Caco-2 (cell line): ENCODE results near the gene ZNF407. TPM values are rescaled to one million over a fixed set of nuclear protein-coding genes. Genes with fewer than 3 reads are reported as not detected.

Source experiments
- BruUV-seq: library from RNA; stranded (reverse); fragments of 400-500 nt; replicated peaks from 2 replicates; lab custom pipeline; 2021; lab: Mats Ljungman, UMichigan
- CTCF ChIA-PET: fragments of 300-600 bp; sonication (Branson Sonifier 250); formaldehyde crosslinking; loops from one replicate; lab custom pipeline; 2022; ENCODE audit warnings: antibody characterized with exemption; lab: Charles Lee
- POLR2A ChIA-PET: fragments of 300-600 bp; sonication (Branson Sonifier 250); formaldehyde crosslinking; loops from one replicate; lab custom pipeline; 2022; ENCODE audit warnings: antibody characterized with exemption; lab: Charles Lee
- DNase-seq, 2 experiments: peaks; one replicate each; pipeline versions ENCODE4 v3.0.0 to v3.0.0-alpha.2; 2020 to 2022
- H3K27me3 ChIP-seq: replicated peaks from 2 replicates; pipeline ENCODE4 v1.6.0; 2011; ENCODE audit warnings: low read length; ENCODE audit not compliant: control insufficient read depth, insufficient read depth
- H3K36me3 ChIP-seq: 2 replicates; pipeline ENCODE4 v1.5.1; 2011; ENCODE audit warnings: low read length; ENCODE audit not compliant: control insufficient read depth, insufficient read depth
- H3K4me1 ChIP-seq: fragments of 250-450 bp; sonication (Bioruptor Pico); 2 replicates; pipeline ENCODE4 v1.5.1; 2020; ENCODE audit warnings: mild to moderate bottlenecking
- H3K4me3 ChIP-seq: 2 replicates; pipeline ENCODE4 v1.5.1; 2011; ENCODE audit warnings: low read depth, mild to moderate bottlenecking, control low read depth, low read length
- H3K9me3 ChIP-seq: fragments of 250-450 bp; sonication (Bioruptor Pico); 2 replicates; pipeline ENCODE4 v1.5.1; 2020; ENCODE audit warnings: mild to moderate bottlenecking, moderate library complexity
- H3K27ac Mint-ChIP-seq: one replicate; pipeline ENCODE4 v1.8.0; 2022; ENCODE audit warnings: mixed read lengths; ENCODE audit not compliant: unreplicated experiment
- H3K27me3 Mint-ChIP-seq: one replicate; pipeline ENCODE4 v1.8.0; 2022; ENCODE audit warnings: mixed read lengths; ENCODE audit not compliant: insufficient read depth, unreplicated experiment
- H3K36me3 Mint-ChIP-seq: one replicate; pipeline ENCODE4 v1.8.0; 2022; ENCODE audit warnings: mild to moderate bottlenecking, mixed read lengths; ENCODE audit not compliant: insufficient read depth, unreplicated experiment
- H3K4me1 Mint-ChIP-seq: one replicate; pipeline ENCODE4 v1.8.0; 2022; ENCODE audit warnings: low read depth, mixed read lengths; ENCODE audit not compliant: unreplicated experiment
- H3K4me3 Mint-ChIP-seq: one replicate; pipeline ENCODE4 v1.8.0; 2022; ENCODE audit warnings: mild to moderate bottlenecking, moderate library complexity, mixed read lengths; ENCODE audit not compliant: unreplicated experiment
- H3K9me3 Mint-ChIP-seq: one replicate; pipeline ENCODE4 v1.8.0; 2022; ENCODE audit warnings: mixed read lengths; ENCODE audit not compliant: unreplicated experiment
- CTCF ChIP-seq, 2 experiments: fragments of 200-600 bp in 1 of 2; IDR thresholded peaks; 1 replicate in 1 of 2; 2 replicates in 1 of 2; pipeline versions ENCODE4 v1.5.1 to v1.8.0; 2011 to 2022; ENCODE audit warnings: antibody characterized with exemption in 1 of 2, control low read depth in 1 of 2, inconsistent platforms in 1 of 2, low read depth in 1 of 2, low read length in 1 of 2, mild to moderate bottlenecking in 1 of 2, moderate library complexity in 1 of 2; ENCODE audit not compliant: insufficient read depth in 1 of 2, severe bottlenecking in 1 of 2, unreplicated experiment in 1 of 2
- intact Hi-C: fragments of 100-400 bp; cut with micrococcal nuclease; formaldehyde crosslinking; loops from one replicate; pipeline ENCODE4 v1.10.0; 2022; ENCODE audit not compliant: unreplicated experiment
- total RNA-seq: library from RNA; stranded (reverse); gene quantifications from 2 replicates; pipeline ENCODE4 v1.2.3, GENCODE V29; 2022

Gene ZNF407
- total RNA-seq, 1 experiment from 2014 or later, result 4.7 TPM

GRCh38 chr18:75070235-75070624 lies 472.6 kb downstream of the ZNF407 start:
- CTCF ChIA-PET, result no interaction called here
- no peak overlapping the region for H3K4me3 Mint-ChIP-seq
- no peaks in the 10 kb centered on the region for H3K27me3 Mint-ChIP-seq
- H3K27ac Mint-ChIP-seq, result no peak overlapping the region
- no peak for DNase-seq
- no peaks in the 10 kb centered on the region for H3K9me3 ChIP-seq
- H3K4me3 ChIP-seq, result no peak overlapping the region
- H3K36me3 Mint-ChIP-seq, result no peaks in the 10 kb centered on the region
- TF ChIP-seq CTCF (IDR thresholded peaks at IDR 0.05; ENCODE audit: insufficient read depth in 1 of 2, low read depth in 1 of 2, low read length in 1 of 2, severe bottlenecking in 1 of 2, unreplicated experiment in 1 of 2), result no peak
- H3K27me3 ChIP-seq, result no peaks in the 10 kb centered on the region
- no peaks in the 10 kb centered on the region for H3K36me3 ChIP-seq
- no peaks in the 10 kb centered on the region for H3K9me3 Mint-ChIP-seq
- intact Hi-C loops, result no loop called here
- POLR2A ChIA-PET, result no interaction called here
- no TSS peak for BruUV-seq
- no peaks in the 10 kb centered on the region for H3K4me1 ChIP-seq
- peaks cover 4% of the 10 kb centered on the region for H3K4me1 Mint-ChIP-seq

DNA sequence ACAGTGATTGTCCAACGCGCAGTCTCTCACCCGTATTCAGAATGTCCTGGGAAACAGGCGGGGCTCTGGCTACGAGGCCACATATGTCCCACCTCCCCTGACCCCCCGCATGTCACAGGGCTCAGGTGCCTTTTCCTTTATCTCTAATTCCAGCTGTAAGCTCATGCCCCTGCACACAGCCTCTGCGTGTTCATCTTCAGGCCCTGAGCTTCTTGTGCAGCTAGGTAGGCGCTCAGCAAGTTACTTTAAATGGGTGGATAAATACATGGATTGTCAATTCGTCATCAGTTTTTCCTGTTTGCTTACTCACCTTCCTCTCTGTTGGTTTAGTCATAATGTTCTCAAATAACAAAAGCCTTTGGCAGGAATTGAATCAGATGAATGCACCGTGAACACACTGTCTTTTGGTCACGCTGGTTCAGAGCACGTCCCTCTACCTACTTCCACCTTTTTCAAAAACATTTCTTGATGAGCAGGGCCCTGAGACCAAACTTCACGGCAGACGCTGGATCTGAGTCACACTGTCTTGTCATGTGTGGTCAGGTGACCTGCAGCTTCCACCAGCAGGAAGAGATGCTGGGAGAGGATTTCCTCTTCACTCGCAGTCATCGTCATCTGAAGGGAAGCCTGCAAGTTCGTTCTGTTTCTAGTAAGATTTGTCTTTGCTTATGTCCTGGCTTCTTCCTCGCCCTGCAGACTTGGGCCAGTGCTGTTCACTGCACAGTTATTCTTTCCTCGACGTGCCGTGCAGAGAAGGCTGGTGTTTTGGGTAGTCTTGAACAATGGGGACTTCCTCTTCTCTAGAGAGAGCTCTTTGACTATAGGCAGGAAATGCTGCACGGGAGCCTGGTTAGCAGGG lies 473.2 kb downstream of the ZNF407 start:
- no TSS peak for BruUV-seq
- CTCF ChIA-PET, result no interaction called here
- H3K27ac Mint-ChIP-seq, result no peak overlapping the region
- Histone ChIP-seq H3K4me3 (no peak overlapping the region), H3K9me3 (no peaks in the 10 kb centered on the region), H3K4me1 (no peaks in the 10 kb centered on the region), H3K27me3 (no peaks in the 10 kb centered on the region), H3K36me3 (no peaks in the 10 kb centered on the region)
- H3K27me3 Mint-ChIP-seq, result no peaks in the 10 kb centered on the region
- no peak overlapping the region for H3K4me3 Mint-ChIP-seq
- intact Hi-C loops, result no loop called here
- H3K36me3 Mint-ChIP-seq, result no peaks in the 10 kb centered on the region
- peaks cover 4% of the 10 kb centered on the region for H3K4me1 Mint-ChIP-seq
- no peak for DNase-seq
- POLR2A ChIA-PET, result no interaction called here
- no peak for TF ChIP-seq CTCF (IDR thresholded peaks at IDR 0.05; ENCODE audit: insufficient read depth in 1 of 2, low read depth in 1 of 2, low read length in 1 of 2, severe bottlenecking in 1 of 2, unreplicated experiment in 1 of 2)
- no peaks in the 10 kb centered on the region for H3K9me3 Mint-ChIP-seq

DNA sequence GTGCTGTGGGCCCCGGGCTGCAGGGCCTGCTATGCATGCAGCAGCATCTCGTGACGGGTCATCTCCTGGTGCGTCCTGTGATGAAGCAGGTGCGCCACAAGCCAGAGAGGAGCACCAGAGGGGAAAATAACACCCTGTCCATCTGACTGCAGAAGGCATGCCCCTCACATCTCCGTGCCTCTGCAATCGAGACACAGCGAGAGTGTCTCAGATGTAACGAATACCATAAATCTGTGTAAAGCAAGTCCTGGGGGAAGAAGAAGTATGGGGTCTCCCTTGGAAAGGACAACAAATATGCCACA lies 473.8 kb downstream of the ZNF407 start:
- Histone ChIP-seq H3K9me3 (no peaks in the 10 kb centered on the region), H3K27me3 (no peaks in the 10 kb centered on the region), H3K4me1 (no peaks in the 10 kb centered on the region), H3K4me3 (no peak overlapping the region), H3K36me3 (no peaks in the 10 kb centered on the region)
- ChIA-PET CTCF (no interaction called here), POLR2A (no interaction called here)
- Mint-ChIP-seq H3K27ac (no peak overlapping the region), H3K4me1 (peaks cover 4% of the 10 kb centered on the region), H3K4me3 (no peak overlapping the region), H3K9me3 (no peaks in the 10 kb centered on the region), H3K27me3 (no peaks in the 10 kb centered on the region), H3K36me3 (no peaks in the 10 kb centered on the region)
- no peak for DNase-seq
- no peak for TF ChIP-seq CTCF (IDR thresholded peaks at IDR 0.05; ENCODE audit: insufficient read depth in 1 of 2, low read depth in 1 of 2, low read length in 1 of 2, severe bottlenecking in 1 of 2, unreplicated experiment in 1 of 2)
- no TSS peak for BruUV-seq
- intact Hi-C loops, result no loop called here
